ENCODE data around the gene PCGF2. TPM values are rescaled to one million over a fixed set of nuclear protein-coding genes. Genes with fewer than 3 reads are reported as not detected.

Gene PCGF2
- total and polyA plus RNA-seq, 2 of the 8 experiments (the other 6 are each of a cell fraction or from before 2014, with no cell fraction given) = 42.1 to 93.3 TPM

GRCh38 chr17:38747463-38748148 is 530 bp downstream of the PCGF2 start:
- H2BK12ac ChIP-seq (ENCODE audit: low read depth, low read length) = no peak overlapping the region
- peaks cover 14% of the 10 kb centered on the region for H3K79me1 ChIP-seq (ENCODE audit: low read depth, low read length)
- peak overlapping the region; percentile 84 to 96 (median 87) for H3K9ac ChIP-seq (replicated peaks in 1 of 4; ENCODE audit: extremely low read depth in 1 of 4, low read depth in 3 of 4, low read length in 3 of 4)
- H2BK15ac ChIP-seq (ENCODE audit: low read length) = peak overlapping the region; percentile 72; the same call in 1 of the 2 replicates
- peak overlapping the region; percentile 66 for H4K5ac ChIP-seq (ENCODE audit: insufficient read length, low read depth, low read length)
- peak overlapping the region; percentile 87 for H3K27ac ChIP-seq (ENCODE audit: low read depth, low read length)
- H4K8ac ChIP-seq (ENCODE audit: extremely low read depth, insufficient read depth, low read length) = peak overlapping the region; percentile 74; the same call in 1 of the 2 replicates
- peak overlapping the region; percentile 78 to 90 (median 88) for H3K4me3 ChIP-seq (ENCODE audit: extremely low read depth in 1 of 4, insufficient read depth in 2 of 4, low read depth in 3 of 4, low read length in 4 of 4)
- 2% methylated on average over 32 of the region's 64 CpGs; no CpG with 5 or more reads in 1 of the 2 experiments for WGBS, 2 experiments (ENCODE audit: extremely low coverage in 1 of 2, insufficient coverage in 1 of 2, insufficient read length in 1 of 2, insufficient replicate concordance in 2 of 2, low coverage in 1 of 2, low lambda C conversion rate in 2 of 2, missing lambda C conversion rate in 1 of 2)
- no peak overlapping the region for H2AK5ac ChIP-seq (ENCODE audit: low read depth, low read length)
- peak overlapping the region; percentile 84 to 89 for H3K4me2 ChIP-seq (ENCODE audit: insufficient read depth in 1 of 2, low read depth in 2 of 2, low read length in 2 of 2)
- H3K56ac ChIP-seq (replicated peaks; ENCODE audit: insufficient read length, low read depth, low read length) = peak overlapping the region; percentile 65
- H2BK20ac ChIP-seq (ENCODE audit: low read length) = no peak overlapping the region
- no peaks in the 10 kb centered on the region for H3K36me3 ChIP-seq (ENCODE audit: control insufficient read depth in 2 of 4, insufficient read depth in 4 of 4, low read length in 3 of 4)
- ChIA-PET CTCF (ENCODE audit: partially characterized antibody) (interaction anchor here (0.6 kb wide), 1 partner anchor 118 kb away, joined by 3 read pairs; no protein-coding TSS in a partner anchor), POLR2A (ENCODE audit: partially characterized antibody) (interaction anchor here (2.5 to 4.8 kb wide), 3 partner anchors 16 to 28 kb away, joined by 12 to 40 read pairs (median 19); partner anchors contain the start of gene CISD3)
- peak overlapping the region; percentile 65 for H3K4ac ChIP-seq (replicated peaks; ENCODE audit: insufficient read length, low read depth, low read length)
- peaks cover 40 to 47% of the 10 kb centered on the region in 2 experiments for H3K79me2 ChIP-seq (ENCODE audit: control insufficient read depth in 1 of 2, insufficient read depth in 2 of 2, low read length in 2 of 2)
- no peak overlapping the region for H2AFZ ChIP-seq (ENCODE audit: low read length)
- DNase-seq (ENCODE audit: low read depth in 1 of 2, low spot score in 2 of 2) (peak in 1 of 2 experiments; percentile 76), FAIRE-seq (no peak)
- H3K18ac ChIP-seq (ENCODE audit: extremely low read depth, low read length) = peak overlapping the region; percentile 49
- H3K14ac ChIP-seq (ENCODE audit: insufficient read length) = peak overlapping the region; percentile 67
- peak overlapping the region; percentile 21 for H2BK120ac ChIP-seq (replicated peaks; ENCODE audit: low read depth, low read length)
- H4K20me1 ChIP-seq (replicated peaks in 1 of 2; ENCODE audit: control insufficient read depth in 1 of 2, insufficient read depth in 2 of 2, low read length in 2 of 2) = peaks cover 26 to 32% of the 10 kb centered on the region in 2 experiments
- H3K27me3 ChIP-seq (replicated peaks in 1 of 4; ENCODE audit: control insufficient read depth in 3 of 4, extremely low read depth in 1 of 4, insufficient read depth in 3 of 4, low read length in 3 of 4) = peaks cover 0 to 11% (median 5%) of the 10 kb centered on the region in 4 experiments; a peak in 5 of 7 replicates
- H3K23me2 ChIP-seq (ENCODE audit: low read depth, low read length) = peaks cover 48% of the 10 kb centered on the region
- H4K91ac ChIP-seq (replicated peaks; ENCODE audit: insufficient read length, low read length) = peak overlapping the region; percentile 95
- no peak overlapping the region for H3K23ac ChIP-seq (ENCODE audit: insufficient read length)
- peak overlapping the region; percentile 88; the same call in 1 of the 2 replicates for H2BK5ac ChIP-seq (ENCODE audit: low read depth, low read length)
- no peaks in the 10 kb centered on the region for H3K9me3 ChIP-seq (ENCODE audit: insufficient read depth in 2 of 2, low read depth in 1 of 2, low read length in 1 of 2)
- H3K4me1 ChIP-seq (replicated peaks in 1 of 4; ENCODE audit: control insufficient read depth in 3 of 4, insufficient read depth in 4 of 4, low read length in 3 of 4) = peaks cover 7 to 31% (median 21%) of the 10 kb centered on the region in 4 experiments
- TF ChIP-seq SIN3A (conservative IDR thresholded peaks at IDR 0.05 in 1 of 2, IDR thresholded peaks at IDR 0.05 in 1 of 2; ENCODE audit: low read depth in 1 of 2, low read length in 2 of 2) (0 out of 4 replicates have a peak, but pooled peaks of 1 of the 2 experiments have one; percentile 15), KDM4A (IDR thresholded peaks at IDR 0.05; ENCODE audit: low read depth, low read length, severe bottlenecking) (peak; percentile 72), CHD2 (IDR thresholded peaks at IDR 0.05; ENCODE audit: low read length) (no peak), TAF1 (IDR thresholded peaks at IDR 0.05; ENCODE audit: low read depth, low read length) (peak; percentile 3; the same call in 1 of the 2 replicates), TEAD4 (IDR thresholded peaks at IDR 0.05; ENCODE audit: low read depth, low read length) (no peak), RBBP5 (IDR thresholded peaks at IDR 0.05; ENCODE audit: borderline replicate concordance, low read depth, low read length) (peak; percentile 32), RAD21 (IDR thresholded peaks at IDR 0.05 in 1 of 2, conservative IDR thresholded peaks at IDR 0.05 in 1 of 2; ENCODE audit: low read depth in 2 of 2, low read length in 2 of 2) (no peak), E2F6 (IDR thresholded peaks at IDR 0.05) (no peak)
- TF ChIP-seq, protein P1, sequence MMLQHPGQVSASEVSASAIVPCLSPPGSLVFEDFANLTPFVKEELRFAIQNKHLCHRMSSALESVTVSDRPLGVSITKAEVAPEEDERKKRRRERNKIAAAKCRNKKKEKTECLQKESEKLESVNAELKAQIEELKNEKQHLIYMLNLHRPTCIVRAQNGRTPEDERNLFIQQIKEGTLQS (IDR thresholded peaks at IDR 0.05; ENCODE audit: insufficient read depth, low read depth, low read length) = no peak
